Activated naive CD8-positive, alpha-beta T cell treated with anti-CD3 and anti-CD28 coated beads, Interleukin-2, amount 50 U/mL, for 16 hours (primary cell): ENCODE measurements around the gene ELF1.
"Not testable (repeated sequence)": the region's sequence is repeated elsewhere in the genome, so short reads cannot be mapped to it uniquely, and the experiment has no call there.

Experiments used
- DNase-seq: peaks from one replicate; pipeline ENCODE4 v3.0.0-alpha.2; 2020; ENCODE audit warnings: low read depth, low spot score

Gene ELF1

GRCh38 chr13:40940841-40941240 lies 78.3 kb downstream of the ELF1 start:
- DNase-seq, result no peak

DNA sequence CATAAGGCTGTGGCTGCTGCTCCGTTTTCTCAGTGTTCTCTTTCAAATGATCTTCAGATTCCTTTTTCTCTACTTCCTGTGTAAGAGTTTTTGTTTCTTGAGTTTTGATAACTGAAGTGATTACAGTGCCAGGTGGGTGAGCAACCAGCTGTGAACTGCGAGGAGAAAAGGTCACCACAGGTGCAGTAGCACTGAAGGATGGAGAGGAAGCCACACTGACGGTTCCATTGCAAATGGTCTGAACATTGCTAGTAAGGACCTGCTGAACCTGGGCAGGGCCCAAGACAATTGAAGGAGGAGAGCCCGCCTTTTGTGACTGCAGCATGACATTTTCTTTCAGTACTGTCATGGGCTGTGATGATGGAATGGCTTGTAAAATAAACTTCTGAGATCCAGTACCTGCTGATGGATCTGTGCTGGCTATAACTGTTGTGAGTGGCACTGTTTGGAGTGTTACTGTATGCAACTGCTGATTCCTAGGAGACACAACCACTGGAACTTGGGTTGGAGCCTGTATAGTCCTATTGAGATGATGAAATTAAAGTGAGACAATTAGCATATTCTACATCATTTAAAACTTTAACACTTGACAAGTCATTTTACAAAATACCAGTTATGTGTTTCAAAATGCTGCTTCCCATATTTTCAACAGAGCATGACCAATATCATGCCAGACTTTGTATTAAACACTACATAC lies 85.5 kb downstream of the ELF1 start:
- DNase-seq, result no peak

DNA sequence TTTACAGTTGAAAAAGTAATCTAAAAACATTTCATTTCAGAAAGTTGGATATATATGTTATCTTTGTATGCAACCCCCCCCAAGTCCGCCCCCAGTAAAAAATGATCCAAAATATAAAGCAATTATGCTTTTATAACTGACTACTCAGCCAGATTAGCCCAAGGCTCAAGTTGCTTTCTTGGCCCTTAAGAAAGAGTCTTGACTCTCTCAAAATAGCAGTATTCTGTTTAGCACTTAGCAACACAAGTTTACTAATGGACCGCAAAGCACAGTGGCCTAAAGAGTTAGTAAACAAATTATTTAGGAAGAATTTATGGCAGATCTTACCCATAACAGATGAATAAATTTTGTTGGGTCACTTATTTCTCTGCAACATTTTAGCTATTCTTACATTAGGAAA lies 86.9 kb downstream of the ELF1 start:
- DNase-seq, result no peak

DNA sequence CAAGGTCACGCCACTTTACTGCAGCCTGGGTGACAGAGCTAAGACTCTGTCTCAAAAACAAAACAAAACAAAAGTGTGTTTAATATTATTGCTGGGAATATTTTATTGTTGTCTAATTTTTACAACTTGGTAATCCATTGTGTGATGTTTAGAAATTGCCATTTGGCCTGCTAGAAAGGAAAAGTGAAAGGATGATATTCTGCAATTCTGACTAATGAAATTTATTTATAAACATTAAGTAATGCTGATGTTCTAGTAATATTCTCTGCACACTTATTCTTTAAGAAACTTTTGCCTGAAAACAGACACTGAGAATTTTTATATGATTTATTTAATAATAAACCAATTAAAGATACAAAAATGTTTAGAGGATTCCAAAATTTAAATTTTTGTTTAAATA lies 87.4 kb downstream of the ELF1 start:
- no peak for DNase-seq

DNA sequence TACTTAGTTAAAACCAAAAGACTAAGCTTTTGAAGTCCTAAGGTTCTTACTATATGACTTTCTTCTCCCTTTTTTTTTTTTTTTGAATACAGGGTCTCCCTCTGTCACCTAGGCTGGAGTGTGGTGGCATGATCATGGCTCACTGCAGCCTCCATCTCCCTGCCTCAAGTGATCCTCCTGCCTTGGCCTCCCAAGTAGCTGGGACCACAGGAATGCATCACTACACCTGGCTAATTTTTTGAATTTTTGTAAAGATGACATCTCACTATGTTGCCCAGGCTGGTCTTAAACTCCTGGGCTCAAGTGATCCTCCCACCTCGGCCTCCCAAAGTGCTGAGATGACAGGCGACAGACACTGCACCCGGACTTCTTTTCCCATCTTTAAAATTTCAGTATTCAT lies 89.2 kb downstream of the ELF1 start:
- not testable (repeated sequence) for DNase-seq

GRCh38 chr13:40928980-40929379 lies 90.1 kb downstream of the ELF1 start:
- no peak for DNase-seq

GRCh38 chr13:40927929-40928328 lies 91.2 kb downstream of the ELF1 start:
- DNase-seq, result no peak

DNA sequence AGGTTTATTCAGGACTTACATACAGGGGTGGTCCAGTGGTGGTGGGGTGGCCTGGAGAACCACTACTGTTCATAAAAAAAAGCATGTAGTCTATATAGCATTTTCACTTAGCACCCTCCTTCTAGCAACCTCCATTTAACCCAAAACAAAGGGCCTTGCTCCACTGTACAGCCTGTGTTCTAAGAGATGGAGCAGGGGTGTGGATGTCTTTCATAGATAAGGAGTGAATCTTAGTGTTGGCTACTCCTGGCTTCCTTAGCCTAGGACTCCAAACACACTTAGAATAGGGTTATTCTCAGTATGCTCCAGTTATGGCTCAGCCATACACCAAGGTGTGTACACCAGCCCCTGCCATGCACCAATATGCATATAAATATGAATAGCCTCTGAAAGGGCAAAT lies 95.2 kb downstream of the ELF1 start:
- DNase-seq, result no peak

DNA sequence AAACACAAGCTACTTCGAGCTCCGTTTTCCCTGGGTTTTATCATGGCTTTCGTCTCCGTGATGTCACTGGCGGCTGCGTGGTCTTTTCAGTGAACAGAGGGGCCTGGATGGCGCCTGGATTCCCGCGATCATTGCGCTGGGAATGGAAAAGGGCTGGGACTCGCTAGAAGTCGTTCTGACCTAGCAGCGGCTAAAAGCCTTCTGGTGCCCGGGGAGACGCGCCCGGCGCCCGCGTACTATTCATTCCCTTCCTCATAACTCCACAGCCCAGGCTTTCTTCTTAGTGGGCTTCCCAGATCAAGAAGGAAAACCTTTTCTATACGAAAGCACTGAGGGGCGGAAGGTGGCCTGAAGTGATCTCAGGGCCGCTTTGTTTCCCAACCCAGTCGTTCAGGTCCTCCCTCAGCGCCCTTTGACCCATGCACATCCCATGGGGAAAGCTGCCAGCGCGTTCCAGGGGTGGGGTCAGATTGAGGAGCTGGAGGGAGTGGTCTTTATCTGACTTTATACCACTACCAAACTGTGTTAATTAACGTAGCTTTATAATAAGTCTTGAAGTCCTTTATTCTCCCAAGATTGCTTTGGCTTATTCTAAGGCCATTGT lies 96.6 kb downstream of the ELF1 start:
- DNase-seq, result no peak

- no peak for DNase-seq
Observed at GRCh38 chr13:40920826-40921225, 98.3 kb downstream of the ELF1 start.

DNA sequence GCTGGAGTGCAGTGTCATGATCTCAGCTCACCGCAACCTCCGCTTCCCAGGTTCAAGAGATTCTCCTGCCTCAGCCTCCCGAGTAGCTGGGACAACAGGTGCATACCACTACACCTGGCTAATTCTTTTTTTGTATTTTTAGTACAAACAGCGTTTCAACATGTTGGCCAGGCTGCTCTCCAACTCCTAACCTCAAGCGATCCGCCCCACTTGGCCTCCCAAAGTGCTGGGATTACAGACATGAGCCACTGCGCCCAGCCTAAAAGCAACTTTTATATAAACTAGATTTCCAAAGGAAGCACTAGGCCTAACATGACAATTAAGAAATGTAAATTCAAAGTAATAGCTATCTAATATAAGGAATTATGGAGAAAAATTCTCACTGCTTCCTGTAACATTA lies 99.2 kb downstream of the ELF1 start:
- DNase-seq, result not testable (repeated sequence)

DNA sequence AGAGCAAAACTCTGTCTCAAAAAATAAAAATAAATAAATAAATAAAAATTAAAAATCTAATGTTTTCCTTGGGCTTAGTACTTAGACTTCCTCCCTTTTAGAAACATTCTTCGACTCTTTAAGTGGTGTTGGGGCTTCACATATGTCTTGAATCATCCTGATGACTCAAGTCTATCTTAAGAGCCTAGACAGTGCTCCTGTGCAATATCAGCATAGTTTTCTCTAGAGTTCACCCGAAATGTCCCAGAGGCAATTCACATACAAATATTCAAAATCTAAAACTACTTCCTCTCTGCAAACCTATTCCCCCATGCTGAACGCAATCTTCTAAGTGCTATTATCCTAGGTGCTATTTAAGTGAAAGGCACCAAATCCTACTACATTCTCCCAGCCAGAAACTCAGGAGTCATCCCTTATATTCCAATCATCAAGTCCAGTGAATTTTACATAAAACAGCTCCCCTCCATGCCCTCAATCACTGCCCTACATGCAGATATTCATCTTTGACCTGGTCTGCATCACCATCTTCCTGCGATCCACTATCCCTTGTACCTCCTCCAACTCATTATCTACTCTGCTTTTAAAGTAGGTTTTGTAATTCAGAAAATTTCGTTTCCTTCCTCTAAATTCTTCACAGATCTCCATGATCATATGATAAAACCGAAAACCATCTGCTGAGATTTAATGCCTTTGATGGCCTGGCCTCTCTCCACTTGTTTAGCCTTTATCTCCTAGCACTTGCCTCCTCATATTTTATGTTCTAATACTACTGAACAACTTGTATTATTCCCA lies 102.7 kb downstream of the ELF1 start:
- DNase-seq, result no peak

DNA sequence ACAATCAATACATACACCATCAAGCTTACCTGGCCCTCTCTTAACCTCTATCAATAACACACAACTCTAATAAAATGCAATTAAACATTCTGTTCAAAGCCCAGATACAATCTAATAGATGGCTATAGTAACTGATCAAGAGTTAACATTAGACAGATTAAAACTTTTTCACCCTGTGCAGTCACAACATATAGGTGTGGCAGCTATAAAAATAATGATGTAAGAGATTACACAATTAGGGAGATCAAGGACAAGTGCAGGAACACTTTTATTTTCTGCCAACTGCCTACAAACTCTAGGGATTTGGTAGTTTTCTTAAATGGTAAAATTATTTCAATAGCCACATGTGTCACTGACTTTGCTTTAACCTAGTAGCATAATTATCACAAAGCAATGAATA lies 104.3 kb downstream of the ELF1 start:
- not testable (repeated sequence) for DNase-seq

GRCh38 chr13:40911341-40911740 lies 107.8 kb downstream of the ELF1 start:
- no peak for DNase-seq

DNA sequence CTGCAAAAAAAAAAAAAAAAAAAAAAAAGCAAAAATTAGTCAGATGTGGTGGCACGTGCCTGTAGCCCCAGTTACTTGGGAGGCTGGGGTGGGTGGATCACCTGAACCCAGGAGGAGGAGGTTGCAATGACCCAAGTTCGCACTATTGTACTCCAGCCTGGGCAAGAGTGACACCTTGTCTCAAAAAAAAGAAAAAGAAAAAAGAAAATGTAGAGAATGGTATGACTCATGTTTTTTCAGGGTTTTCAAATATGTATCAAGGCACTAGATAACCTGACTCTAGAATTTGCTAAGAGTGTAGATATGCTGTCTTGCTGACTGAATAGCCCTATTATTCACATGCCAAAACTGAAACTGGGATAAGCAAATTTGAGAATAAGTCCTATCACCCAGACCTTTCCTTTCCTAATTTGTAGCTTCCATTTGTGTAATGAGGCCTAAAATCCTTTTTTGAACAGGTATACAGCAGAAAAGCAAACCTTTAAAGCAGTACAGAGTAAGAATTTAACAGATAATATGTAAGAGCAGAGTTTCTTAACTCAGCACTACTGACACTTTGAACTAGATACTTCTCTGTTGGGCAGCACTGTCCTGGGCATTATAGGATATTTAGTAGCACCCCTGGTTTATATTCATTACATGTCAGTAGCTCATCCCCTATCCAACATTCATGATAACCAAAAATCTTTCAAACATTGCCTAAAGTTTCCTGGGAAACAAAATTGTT lies 108.6 kb downstream of the ELF1 start:
- no peak for DNase-seq

DNA sequence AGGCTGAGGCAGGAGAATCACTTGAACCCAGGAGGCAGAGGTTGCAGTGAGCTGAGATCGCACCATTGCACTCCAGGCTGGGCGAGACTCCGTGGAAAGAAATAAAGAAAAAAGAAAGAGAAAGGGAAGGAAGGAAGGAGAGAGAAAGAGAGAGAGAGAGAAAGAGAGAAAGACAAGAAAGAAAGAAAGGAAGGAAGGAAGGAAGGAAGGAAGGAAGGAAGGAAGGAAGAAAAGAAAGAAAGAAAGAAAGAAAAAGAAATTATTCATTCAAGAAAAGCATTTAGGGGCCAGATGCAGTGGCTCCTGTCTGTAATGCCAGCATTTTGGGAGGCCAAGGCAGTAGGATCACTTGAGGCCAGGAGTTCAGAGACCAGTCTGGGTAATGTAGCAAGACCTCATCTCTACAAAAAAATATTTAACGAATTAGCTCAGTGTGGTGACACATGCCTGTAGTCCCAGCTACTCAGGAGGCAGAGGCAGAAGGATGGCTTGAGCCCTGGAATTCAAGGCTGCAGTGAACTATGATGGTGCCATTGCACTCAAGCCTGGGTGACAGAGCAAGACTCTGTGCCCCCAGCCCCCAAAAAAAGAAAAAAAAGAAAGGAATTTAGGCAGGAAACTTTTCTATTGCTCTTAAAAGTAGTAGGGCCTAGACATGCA lies 109.4 kb downstream of the ELF1 start:
- not testable (repeated sequence) for DNase-seq

DNA sequence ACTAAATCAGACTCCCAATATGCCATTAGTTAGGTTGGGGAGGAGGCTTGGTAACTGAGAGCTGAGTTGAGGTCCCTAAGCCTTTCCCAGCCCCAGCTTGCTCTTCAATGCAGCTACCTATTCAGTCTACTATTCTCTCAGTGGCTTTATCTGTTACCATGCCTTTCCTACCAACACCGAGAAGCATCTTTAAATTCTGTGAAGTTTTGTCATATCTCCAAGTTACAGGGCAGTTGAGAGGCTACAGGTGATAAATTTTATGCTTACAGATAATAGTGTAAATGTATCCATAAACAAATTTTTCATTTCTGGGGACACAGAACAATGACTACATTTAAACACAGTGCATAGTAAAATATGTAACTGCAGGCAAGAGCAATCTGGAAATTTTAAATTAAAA lies 110.6 kb downstream of the ELF1 start:
- no peak for DNase-seq

- DNase-seq, result not testable (repeated sequence)
Observed at GRCh38 chr13:40901032-40901431, 118.1 kb downstream of the ELF1 start.

GRCh38 chr13:40900568-40900967 lies 118.5 kb downstream of the ELF1 start:
- not testable (repeated sequence) for DNase-seq

DNA sequence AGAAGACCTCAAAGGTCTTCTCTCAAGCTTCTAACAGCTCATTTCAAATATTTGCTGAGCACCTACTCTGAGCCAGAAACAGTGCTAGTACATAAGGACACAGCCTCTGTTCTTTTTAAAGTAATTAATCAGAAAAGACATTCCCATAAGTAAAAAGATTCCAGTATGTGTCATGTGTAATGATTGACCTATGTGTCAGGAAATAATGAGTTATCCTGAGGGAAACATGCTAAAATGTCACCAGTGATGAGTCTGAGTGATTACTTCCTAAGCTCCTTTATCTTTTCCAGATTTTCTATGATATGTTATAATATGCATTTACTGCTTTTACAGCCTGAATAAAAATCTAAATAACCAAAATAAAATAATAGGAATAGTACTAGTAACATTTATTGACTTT lies 122.1 kb downstream of the ELF1 start:
- no peak for DNase-seq
